Measurements from ENCODE around the gene SYS1.
"Not testable (repeated sequence)": the region's sequence is repeated elsewhere in the genome, so short reads cannot be mapped to it uniquely, and the experiment has no call there.

SYS1 gene

DNA sequence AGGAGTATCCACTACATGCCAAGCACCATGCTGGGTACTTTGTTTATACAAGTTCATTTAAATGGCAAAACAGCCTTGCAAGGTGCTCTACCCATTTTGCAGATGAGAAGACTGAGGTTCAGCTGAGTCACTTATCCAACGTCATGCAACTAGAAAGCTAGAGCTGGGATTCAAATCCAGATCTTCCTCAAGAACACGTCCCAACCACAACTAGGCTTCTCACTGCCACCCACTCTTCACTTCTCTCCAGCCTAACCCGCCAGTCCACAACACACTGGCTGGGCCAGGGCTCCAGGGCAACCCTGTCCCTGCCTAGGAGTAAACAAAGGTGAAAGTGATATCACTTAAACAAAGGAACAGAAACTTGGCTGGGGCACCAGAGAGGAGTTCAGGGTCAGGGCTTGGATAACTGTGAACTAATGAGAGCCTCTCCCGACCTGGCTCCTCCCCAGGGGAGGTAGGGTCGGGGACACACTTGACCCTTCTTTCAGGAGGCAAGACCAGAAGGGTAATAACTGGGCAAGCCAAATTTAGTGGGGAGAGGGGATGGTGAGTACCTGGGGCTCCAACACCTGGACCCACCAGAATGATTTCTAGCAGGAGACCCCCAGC, 22.6 kb upstream of the SYS1 start:
- DNase-seq, result no peak

DNA sequence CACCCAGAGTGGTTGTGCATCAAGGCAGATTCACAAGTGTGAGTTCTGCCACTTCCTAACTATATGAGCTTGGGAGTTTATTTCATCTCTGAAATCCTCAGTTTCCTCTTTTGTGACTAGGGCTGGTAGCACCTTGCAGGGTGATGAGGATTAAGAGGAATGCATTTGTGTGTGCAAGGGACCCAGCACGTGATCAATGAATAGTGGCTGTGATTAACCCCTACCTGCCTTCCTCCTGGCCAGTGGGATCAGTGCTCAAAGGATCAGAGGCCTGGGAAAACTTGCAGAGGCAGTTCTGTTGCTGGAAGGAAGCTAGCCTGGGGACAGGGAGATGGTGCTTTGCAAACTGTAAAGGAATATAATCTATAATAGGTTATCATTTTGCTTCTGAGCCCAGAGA, 22.0 kb upstream of the SYS1 start:
- DNase-seq, result no peak

DNA sequence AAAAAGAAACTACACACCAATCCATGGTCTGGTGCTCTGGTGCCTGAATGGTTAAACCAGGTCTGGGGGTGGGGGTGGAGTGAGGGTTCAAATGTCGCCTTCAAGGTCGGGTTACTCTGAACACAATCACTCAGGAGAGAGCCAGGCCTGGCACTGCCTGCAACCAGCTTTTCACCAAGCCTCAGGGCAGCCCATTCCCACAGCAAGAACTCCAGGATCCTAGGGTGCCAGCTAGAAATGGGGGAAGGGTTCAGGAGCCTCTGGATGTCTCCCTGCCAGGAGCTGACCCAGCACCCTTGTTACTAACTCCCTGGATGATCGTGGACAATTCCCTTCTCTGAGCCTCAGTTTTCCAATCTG, 21.4 kb upstream of the SYS1 start:
- no peak for DNase-seq

DNA sequence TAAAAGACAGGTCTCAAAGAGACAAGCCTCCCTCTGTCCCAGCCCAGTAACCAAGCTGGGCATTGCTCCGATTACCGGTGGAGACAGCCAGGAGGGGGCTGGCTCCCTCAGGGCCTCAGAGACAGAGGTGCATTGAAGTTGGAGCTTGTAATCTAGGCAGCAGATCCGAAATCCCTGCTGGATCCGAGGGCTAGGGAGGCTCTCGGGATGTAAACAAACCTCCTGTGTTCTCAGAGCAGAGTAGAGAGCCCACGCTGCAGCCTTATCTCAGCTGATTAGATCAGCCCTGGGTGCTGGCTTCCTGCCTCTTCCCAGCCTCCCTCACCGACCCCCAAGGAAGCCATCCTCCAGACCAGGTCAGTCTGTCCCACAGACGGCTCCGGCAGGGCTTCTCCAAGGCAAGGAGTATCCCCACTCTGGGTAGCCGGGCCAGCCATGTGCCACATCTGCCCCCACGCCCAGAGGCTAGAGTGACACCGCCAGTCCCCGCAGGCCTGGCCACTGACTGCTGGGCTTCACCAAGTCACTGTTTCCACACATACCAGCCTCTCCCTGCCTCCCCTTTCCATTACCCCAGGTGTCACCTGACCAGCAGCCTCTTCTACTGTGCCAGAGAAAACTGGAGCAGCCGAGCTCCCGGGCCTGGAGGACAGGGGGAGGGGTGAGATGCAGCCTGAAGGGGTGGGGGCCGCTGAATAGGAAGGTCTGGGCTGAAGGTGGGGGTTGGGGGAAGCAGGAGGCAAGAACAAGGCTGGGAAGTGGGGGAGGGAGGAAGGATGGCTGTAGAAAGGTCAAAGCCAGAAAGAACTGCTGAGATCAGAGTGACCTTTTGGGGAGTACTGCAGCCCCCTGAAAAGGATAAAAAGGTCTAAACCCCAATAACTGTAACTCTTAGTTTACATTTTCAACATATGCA, 20.8 kb upstream of the SYS1 start:
- DNase-seq, result no peak

DNA sequence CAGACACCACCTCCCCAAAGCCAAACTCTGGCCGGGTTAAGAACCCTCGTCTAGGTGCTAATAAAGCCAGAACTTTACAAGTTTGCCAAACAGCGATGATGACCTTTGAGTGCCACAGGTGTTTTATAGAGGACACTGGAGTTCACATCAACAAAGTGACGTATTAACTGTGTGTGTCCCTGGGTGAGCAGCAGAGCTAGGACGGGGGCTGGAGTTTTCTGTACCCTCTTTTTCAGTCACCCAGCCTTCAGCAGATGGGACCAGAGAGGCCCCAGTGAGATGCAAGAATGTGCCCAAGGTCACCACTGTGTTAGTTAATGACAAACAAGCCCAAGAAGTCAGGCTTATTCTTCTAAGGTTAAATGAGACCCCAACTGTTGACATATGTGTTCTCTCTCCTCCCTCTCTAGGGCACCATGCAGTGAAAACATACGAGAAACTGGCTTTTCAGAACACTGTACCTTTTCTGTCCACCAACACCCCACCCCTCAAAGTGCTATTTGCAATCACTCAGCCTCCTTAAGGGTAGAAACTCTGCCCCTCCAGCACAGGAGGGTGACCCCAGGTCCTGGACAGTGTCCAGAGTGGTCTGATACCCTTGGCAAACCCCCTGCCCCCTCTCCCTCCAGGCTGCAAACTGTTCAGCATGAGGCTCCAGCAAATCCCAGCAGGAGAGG, 20.0 kb upstream of the SYS1 start:
- DNase-seq, result no peak

DNA sequence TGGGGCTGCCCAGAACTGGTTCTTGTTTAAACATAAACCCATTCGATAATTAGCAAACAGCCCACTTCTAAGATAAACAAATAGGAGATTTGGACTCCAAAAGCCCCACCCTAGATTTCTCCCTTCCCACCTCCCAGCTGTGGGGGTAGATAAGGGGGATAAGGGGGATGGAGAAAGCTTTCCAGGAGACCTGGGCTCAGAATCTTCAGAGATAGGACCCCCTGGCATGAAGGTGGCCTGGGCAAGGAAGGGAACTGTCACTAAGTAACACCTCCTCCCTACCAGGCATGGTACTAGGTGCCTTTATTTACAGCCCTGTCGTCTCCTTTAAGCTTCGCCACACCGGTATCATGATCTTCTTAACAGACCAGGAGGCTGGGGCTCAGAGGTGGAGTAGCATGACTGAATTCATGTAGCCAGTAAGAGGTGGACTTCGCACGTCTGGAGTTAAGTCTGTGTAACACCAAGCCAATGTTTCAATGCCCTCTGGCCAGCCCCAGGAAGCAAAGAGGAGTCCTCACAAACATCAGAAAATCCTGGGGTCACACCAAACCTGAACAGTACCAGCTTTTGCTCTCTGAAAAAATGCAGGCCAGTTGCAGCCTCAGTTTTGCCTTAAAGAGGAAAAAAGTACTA, 19.3 kb upstream of the SYS1 start:
- DNase-seq, result no peak

DNA sequence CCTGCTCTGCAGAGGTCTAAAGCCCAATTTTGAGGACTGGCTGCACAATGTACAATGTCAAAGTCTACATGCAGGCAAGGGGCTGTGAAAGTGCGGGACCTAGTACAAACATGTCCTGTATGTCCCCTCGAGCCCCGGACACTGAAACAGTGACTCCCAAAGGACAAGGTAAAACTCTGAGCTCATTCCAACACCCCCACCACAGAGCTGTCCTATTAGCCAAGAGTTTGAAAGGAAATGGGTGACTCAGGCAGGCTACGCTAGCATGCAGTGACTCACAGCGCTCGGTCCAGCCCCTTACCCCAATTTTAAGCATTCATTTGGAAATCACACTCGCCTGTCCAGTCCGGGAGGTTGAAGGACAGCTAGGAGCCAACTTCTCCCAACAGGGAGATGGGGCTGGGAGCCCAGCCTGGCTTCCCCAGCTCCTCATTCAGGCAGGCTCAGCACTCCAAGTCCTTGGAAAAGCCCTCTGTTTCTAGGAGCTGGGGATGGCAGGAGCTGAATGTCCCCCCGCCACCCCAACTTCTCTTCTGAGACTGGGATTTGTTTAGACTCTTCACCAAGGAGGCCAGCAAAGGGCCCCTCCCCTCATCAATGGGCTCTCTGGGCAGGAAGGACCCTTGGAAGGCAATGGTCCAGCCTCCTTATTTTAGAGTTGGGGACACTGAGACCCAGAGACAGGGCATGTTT, 18.6 kb upstream of the SYS1 start:
- DNase-seq, result no peak

DNA sequence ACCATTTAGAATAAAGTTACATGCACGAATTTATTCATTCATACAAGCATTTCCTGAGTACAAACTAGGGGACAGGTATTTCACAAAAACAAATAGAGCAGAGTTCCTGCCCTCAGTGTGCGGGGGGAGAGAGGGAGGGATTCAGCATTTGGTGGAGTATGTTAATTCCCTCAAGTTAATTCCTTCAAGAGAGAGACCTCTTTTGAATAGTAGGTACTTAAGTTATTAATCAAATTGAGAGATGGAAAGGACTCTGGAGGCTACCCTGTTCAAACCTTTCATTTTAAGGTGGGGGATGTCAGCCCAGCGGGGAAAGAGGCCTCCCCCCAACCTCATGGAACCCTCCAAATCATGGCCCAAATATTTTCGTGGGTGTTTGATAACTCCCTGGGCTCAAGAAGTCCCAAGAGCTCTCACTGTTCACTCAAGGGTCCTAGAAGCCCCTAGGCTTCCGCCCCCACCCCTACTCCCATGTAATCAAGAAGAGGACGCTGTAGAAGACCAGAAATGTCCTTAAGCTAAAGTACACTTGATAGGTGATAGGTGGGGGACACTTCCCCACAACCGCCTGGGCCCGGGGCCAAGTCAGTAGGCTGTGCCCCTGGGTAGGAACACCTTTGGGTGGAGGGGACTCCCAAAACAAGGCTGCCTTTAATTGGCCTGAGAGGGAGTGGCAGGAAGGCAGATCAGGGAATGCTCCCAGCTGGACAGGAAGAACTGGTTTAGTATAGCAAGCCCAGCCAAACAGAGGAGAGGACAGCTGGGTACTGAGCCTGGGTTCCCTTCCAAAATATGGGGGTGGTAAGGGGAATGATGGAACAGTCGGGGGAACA, 17.6 kb upstream of the SYS1 start:
- DNase-seq, result no peak

DNA sequence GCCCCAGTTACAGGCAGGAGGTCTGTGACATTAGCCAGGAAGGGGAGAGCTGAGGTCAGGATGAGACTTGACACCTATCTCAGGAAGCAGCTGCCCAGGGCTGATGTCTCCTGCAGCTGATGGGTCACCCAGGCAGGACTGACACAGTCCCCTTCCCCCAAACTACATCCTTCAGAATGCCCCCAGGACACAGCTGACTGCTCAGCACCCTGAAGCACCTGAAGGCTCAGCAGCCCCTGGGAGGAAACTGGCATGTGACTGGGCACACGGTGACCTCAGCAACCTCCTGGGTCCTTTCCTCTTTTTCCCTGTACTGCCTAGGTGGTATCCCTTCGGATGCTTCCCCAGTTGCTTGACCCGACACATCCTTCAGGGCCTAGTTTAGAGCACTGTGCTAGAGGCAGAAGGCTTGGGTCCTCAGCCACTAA, 16.7 kb upstream of the SYS1 start:
- no peak for DNase-seq

DNA sequence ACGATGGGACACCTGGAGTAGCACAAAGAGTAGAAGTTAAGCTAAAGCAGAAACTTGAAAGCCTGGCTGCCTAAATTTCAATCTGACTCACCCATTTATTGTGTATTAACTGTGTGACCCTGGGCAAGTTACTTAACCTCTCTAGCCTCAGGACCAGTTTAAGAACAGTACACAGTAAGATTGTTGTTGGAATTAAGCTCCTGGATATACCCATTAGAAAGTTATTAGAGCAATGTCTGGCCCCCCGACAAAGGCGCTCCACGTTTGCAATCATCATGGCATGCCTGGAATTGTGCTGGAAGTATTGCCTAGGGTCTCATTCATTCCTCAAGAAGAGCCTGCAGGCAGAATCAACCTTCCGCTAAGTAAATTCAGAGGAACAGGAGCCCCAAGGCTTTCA, 16.1 kb upstream of the SYS1 start:
- no peak for DNase-seq

DNA sequence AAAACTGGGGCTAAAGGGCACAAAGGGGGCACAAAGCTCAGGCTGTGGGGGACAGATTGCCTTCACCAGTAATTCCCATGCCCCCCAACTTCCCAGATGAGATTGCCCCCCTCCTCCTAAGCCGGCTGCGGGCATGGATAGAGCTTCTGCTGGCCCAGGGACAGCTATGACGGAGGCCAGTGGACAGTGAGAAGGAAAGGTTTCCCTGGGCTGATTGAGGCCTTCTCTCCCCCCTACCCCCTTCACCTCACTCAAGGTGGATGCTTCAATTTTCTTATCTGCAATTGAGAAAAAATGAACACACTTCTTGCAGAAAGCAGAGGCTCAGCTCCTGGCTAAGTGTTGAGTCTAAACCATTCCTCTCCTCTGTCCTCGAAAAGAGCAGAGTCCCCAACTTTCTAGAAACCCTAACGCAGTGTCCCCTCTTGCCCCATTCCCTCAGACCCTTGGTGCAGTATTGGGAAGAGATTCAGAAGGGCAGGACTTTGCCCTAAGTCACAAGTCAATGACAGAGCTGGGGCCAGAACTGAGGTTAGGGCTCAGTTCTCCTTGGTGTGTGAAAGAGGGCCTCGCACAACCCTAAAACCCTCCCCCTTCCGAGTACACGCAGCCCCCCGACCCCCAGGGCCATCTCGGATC, 15.5 kb upstream of the SYS1 start:
- no peak for DNase-seq

DNA sequence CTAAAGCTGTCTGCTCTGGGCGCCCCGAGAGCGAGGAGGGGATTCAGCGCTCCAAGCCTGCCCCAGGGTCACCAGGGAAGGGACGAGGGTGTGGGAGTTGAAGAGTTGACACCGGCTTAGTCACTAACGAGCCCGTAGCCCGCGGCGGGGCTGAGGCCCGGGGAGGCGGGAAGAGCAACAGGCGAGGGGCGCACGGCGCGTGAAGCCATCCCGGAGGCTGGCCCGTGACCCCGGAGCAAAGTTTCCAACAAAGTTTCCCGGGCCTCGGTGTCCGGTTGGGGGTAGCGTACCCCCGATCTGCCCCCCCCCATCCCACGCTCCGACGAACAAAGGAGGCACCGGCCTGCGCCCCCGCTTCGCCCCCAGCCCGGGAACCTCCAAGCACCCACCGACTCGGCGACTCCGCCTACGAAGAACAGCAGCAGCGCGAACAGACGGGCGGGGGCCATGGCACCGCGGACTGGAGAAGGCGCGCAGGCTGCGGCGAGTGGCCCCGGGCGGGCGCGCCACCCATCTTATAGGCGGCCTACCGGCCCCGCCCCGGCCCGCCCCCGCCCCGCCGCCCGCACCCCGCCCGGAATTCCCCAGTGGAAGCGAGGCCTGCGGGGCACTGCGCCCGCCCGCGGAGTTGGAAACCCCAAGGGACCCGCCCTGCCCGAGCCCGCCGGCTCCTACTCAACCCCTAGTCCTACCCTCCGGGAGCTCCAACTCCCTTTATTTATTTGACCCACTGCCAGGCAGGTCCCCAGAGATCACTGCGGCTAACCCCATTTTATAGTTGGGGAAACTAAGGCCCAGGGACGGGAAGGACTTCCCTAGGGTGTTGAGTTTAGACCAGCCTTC, 14.8 kb upstream of the SYS1 start, which contains the start of gene SDC4:
TSS of gene SDC4 (minus strand) at position 489 of the 843 bp plus-strand sequence. CDS start at position 449, 40 bp downstream.
- DNase-seq, result no peak

DNA sequence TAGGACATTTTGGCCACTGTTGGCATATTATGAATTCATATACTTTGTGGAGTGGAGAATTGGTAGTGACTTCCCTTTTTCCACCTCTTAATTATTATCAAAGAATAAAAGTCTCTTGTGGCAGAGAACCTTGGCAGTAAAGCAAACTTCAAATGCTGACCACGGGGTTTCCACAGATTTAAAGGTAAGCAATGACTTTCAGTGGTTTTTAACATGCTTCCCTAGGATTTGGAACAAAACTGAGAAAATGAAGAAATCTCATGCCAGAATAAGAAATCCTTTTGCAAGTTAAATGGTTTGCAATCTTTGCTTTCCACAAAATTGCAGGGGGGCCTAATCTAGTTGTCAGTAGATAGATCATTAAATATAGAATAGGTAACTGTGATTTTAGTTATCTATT, 12.7 kb upstream of the SYS1 start:
- no peak for DNase-seq

DNA sequence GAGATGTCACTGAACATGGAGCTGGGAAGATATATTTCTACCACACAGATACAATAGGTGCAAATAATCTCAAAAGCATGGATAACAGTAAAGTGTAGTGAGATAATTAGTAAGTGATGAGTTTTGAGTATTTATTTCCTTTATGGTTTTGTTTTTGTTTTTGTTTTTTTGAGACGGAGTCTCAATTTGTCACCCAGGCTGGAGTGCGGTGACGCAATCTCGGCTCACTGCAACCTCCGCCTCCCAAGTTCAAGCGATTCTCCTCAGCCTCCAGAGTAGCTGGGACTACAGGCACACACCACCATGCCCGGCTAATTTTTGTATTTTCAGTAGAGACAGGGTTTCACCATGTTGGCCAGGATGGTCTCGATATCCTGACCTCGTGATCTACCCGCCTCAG, 12.2 kb upstream of the SYS1 start:
- not testable (repeated sequence) for DNase-seq

DNA sequence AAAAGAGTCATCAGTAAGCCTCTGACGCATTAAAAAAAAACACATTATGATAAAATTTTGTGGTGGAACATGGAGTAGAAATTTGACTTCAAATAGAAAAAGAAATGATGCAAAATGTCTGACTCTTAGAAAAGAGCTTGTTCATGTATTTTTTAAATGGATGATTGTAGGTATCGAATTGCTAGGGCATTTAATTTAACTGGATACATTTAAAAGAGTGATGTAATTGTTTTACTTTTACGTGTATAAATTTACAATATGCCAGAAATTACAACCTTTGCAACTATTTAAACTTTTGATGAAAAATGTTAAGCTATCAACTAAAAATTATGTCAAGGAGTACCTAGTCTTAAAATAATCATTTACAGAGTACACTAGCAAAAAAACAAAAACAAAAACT, 10.2 kb upstream of the SYS1 start:
- no peak for DNase-seq

DNA sequence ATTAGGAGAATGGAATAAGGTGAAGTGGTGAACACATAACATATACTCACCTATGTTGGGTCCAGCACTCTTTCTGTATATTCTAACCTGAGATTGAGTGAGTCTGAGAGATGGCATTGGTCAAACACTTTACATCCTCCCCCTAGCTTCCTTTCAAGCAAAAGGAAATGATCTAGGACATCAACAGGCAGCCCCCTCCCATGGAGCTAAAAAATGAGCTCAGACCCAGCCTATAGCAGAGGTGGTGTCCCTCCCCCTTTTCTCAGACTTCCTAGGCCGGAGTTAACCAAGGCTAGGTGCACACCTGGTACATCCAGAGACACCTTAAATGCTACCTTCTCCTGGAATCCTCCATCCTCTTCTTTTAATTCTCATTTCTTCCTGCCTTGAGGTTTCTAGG, 9.2 kb upstream of the SYS1 start:
- DNase-seq, result no peak

DNA sequence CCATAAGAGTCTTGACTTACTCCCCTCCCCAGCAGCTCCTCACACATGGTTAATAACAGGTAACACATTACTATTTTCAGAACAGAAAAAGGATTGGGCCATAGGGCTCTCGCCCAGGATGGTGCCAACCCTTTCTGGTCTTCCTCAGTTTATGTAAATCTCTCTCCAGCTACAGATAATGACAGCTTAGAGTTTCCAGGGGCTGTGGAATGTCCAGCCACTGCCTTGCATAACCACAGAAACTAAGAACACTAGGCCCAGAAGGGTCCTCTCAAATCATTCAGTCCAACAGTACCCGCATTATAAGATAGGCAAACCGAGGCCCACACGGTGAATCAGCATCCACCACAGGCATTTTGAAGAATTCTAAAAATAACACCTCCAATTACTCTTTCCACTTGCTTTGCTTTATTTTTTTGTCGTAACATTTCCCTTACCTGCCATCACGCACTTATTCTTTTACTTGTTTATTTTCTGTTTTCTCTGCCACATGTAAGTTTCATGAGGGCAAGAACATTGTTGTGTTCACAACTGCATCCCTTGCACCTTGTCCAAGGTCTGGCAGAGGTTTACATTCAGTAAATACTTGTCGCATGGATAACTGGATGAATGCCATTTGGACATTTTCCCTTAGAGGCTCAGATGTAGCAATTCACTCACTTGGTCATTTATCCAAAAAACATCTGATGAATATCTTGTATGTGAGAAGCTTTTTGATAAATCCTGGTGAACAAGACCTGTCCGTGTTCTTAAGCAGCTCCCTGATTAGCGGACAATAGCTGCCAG, 8.3 kb upstream of the SYS1 start:
- DNase-seq, result no peak

DNA sequence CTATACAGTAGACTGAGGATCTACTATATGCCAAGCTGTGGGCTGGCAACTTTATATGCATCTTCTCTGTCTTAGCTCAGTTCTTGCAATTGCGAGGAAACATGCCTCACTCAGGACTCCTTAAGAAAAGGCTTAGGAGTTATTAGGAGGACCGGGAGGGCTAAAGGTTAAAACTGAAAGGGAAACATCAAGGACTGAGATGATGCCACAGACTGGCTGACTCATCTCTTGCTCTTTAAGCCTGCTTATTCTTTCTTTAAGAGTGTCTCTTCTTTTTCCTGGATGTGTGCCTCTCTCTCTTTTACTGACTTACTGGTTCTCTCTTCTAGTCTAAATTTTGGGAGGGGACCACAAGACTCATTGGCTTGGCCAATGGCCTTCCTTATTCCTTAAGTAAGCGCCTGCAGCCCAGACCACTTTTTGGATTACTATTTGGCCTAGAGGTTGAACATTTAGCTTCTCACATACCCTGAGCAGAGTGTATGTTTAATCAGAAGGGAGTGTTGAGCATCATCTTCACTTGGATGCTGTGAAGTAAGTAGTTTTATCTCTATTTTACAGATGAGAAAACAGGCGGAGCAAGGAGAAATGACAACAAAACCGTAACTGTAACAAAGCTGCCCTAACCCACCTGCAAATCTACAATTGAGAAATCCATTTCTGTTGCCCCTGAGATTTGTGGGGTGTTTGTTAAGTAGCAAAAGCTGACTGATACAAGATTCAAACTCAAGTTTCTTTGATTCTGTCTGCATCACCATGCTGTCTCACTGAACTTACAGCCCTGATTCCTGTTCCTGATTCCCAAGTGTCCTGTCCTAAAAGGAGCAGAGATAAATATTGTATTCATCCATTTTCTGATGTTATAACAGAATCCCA, 7.5 kb upstream of the SYS1 start:
- DNase-seq, result no peak

Measured in NCI-H2081 treated with DMSO at 0.1 percent for 48 hours (cell line).